ENCODE measurements around the gene ZNRF2.

DNA sequence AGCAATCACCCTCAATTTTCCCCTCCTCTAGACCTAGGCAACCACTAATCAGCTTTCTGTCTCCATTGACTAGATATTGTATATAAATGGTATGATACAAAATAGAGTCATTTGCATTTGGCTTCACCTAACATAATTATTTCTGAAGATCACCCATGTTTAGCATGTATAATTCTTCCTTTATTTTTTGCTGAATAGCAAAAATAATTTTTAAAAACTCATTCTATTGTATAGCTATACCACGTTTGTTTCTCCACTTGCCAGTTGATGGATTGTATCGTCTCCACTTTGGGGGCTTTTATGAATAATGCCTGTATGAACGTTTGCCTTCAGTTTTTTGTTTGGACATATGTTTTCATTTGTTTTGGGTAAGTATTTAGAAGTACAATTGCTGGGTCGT lies 95.3 kb downstream of the ZNRF2 start:
- TF ChIP-seq POLR2A (IDR thresholded peaks at IDR 0.05): no peak
- no peak for TF ChIP-seq POLR2AphosphoS5 (IDR thresholded peaks at IDR 0.05)
- no peak for TF ChIP-seq CTCF (IDR thresholded peaks at IDR 0.05)
